Body of pancreas (tissue), 4 donors: ENCODE results near the gene ARHGEF11. TPM values are rescaled to one million over a fixed set of nuclear protein-coding genes. Genes with fewer than 3 reads are reported as not detected.

Experiments used
- ATAC-seq: fragments of 150-250 bp; one replicate; pipeline ENCODE4 v1.9.1; 2016
- DNase-seq, 4 donors: peaks; one replicate each; pipeline ENCODE4 v3.0.0-alpha.2; 2019
- H3K27ac ChIP-seq, 4 donors: fragments of 200-600 bp; sonication (generic); 1 replicate in 3 of 4; 2 replicates in 1 of 4; pipeline versions ENCODE4 v1.5.1 to v1.6.1; 2016 to 2019; ENCODE audit warnings: mild to moderate bottlenecking in 1 of 4, mixed read lengths in 1 of 4, moderate library complexity in 1 of 4
- H3K27me3 ChIP-seq, 2 donors: fragments of 200-600 bp; sonication (generic); one replicate each; pipeline ENCODE4 v1.6.0; 2016; ENCODE audit warnings: mild to moderate bottlenecking in 1 of 2
- H3K36me3 ChIP-seq, 2 donors: fragments of 200-600 bp; sonication (generic); replicated peaks in 1 of 2; 2 replicates each; pipeline ENCODE4 v1.5.1; 2016; ENCODE audit warnings: low read depth in 2 of 2; ENCODE audit not compliant: insufficient read depth in 1 of 2
- H3K4me1 ChIP-seq: fragments of 200-600 bp; sonication (generic); one replicate; pipeline ENCODE4 v1.6.0; 2016
- H3K4me3 ChIP-seq, 2 donors: fragments of 200-600 bp; sonication (generic); 1 replicate in 1 of 2; 2 replicates in 1 of 2; pipeline ENCODE4 v1.5.1; 2016 to 2019
- H3K9me3 ChIP-seq, 3 donors: fragments of 200-600 bp; sonication (generic); 1 replicate in 2 of 3; 2 replicates in 1 of 3; pipeline ENCODE4 v1.5.1; 2016
- POLR2A ChIP-seq, 3 donors: fragments of 450-650 bp; IDR thresholded peaks; one replicate each; pipeline ENCODE4 v1.6.1; 2016; ENCODE audit warnings: antibody characterized with exemption in 3 of 3, mild to moderate bottlenecking in 2 of 3
- WGBS, 2 donors: methylation state at CpG; one replicate each; pipeline ENCODE4 v1.1.5; 2017; 5-methylcytosine and 5-hydroxymethylcytosine counted together
- intact Hi-C: fragments of 100-400 bp; cut with DNase I; formaldehyde crosslinking; loops from one replicate; pipeline ENCODE4 v1.15.1; 2023
- total RNA-seq, 2 donors: library from RNA; depleted of rRNA; stranded (reverse); fragments of >200 nt; gene quantifications; one replicate each; pipeline ENCODE4 v1.1.0, GENCODE V29; 2016
- TF ChIP-seq, protein P1 (sequence below), 7 experiments: fragments of 450-650 bp in 4 of 7; fragments of 200-600 bp in 3 of 7; sonication (generic) in 3 of 7; IDR thresholded peaks; one replicate each; pipeline ENCODE4 v1.5.1; 2016 to 2019; ENCODE audit warnings: antibody characterized with exemption in 7 of 7

ARHGEF11 gene
- total RNA-seq, 2 donors from 2014 or later: 17.9 to 29.7 TPM

GRCh38 chr1:156931974-156932710 lies 113.4 kb downstream of the ARHGEF11 start:
- Histone ChIP-seq H3K4me1 (peaks cover 15% of the 10 kb centered on the region), H3K9me3 (no peaks in the 10 kb centered on the region), H3K27me3 (peaks cover 0 to 10% of the 10 kb centered on the region in 2 donors), H3K27ac (no peak overlapping the region), H3K4me3 (no peak overlapping the region), H3K36me3 (no peaks in the 10 kb centered on the region)
- DNase-seq (no peak), ATAC-seq (peak; percentile 16)
- WGBS, 2 donors: 34 to 50% methylated on average over 8 of the region's 8 CpGs
- intact Hi-C loops: no loop called here
- TF ChIP-seq, protein P1, sequence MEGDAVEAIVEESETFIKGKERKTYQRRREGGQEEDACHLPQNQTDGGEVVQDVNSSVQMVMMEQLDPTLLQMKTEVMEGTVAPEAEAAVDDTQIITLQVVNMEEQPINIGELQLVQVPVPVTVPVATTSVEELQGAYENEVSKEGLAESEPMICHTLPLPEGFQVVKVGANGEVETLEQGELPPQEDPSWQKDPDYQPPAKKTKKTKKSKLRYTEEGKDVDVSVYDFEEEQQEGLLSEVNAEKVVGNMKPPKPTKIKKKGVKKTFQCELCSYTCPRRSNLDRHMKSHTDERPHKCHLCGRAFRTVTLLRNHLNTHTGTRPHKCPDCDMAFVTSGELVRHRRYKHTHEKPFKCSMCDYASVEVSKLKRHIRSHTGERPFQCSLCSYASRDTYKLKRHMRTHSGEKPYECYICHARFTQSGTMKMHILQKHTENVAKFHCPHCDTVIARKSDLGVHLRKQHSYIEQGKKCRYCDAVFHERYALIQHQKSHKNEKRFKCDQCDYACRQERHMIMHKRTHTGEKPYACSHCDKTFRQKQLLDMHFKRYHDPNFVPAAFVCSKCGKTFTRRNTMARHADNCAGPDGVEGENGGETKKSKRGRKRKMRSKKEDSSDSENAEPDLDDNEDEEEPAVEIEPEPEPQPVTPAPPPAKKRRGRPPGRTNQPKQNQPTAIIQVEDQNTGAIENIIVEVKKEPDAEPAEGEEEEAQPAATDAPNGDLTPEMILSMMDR (IDR thresholded peaks at IDR 0.05): no peak
- no peak for TF ChIP-seq POLR2A (IDR thresholded peaks at IDR 0.05)

DNA sequence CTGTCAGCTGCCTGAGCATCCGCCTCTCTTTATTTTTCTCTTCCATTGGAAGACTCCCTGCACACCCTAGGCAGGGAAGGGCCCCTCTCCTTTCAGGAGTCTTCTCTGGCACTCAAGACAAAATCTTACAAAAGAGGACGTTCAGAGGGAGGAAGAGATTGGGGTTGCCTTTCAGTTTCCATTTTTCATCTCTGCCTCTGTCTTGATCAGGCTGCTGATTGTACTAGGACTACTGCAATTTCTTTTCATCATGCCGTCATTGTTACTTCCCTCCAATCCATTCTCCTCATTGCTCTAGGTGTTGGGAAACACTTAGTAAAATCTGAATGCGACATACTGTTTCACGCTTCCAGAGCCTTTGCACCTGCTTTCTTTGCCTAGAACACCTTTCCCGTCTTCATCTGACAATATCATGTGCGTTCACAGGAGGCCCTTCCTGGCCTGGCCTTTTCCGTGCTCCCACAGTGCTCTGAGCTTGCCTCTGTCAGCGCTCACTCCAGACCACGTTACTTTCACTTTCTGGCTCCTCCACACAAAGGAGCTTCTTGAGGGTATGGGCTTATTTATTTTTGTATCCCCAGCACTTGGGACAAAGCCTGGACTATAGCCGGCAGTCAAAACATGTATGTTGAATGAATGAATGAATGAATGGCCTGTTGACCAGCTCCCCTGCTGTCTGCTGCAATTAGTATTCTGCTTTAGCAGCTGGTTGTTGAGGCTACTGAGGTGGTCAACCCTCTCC lies 114.2 kb downstream of the ARHGEF11 start:
- no peaks in the 10 kb centered on the region for H3K9me3 ChIP-seq
- WGBS, 2 donors: 49 to 50% methylated on average over 11 of the region's 11 CpGs
- H3K4me1 ChIP-seq: peaks cover 15% of the 10 kb centered on the region
- ATAC-seq (no peak), DNase-seq (no peak)
- H3K36me3 ChIP-seq: no peaks in the 10 kb centered on the region
- no peak overlapping the region for H3K27ac ChIP-seq
- no peak overlapping the region for H3K4me3 ChIP-seq
- H3K27me3 ChIP-seq: peaks cover 0 to 11% of the 10 kb centered on the region in 2 donors
- TF ChIP-seq POLR2A (IDR thresholded peaks at IDR 0.05): no peak
- TF ChIP-seq, protein P1 (IDR thresholded peaks at IDR 0.05): no peak
- intact Hi-C loops: no loop called here

DNA sequence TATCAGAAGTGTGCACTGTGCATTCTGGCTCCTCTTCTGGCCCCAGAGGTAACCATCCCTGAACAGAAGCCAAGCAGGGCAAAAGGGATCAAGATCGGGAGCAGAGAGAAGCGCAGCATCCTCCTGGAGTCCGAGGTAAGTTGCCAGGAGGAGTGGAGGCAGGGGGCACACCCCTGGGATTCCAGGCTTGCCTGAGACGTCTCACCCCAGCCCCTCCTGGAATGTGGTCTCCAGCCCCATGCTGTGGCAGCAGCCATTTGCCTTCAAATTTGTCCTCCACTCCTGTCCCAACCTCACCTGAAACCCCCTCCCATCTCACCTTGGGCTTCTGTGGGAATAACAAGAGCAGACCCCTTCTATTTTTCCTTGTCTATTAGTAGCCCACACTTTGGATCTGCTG lies 115.1 kb downstream of the ARHGEF11 start:
- 25 to 35% methylated on average over 3 to 4 of the region's 4 CpGs for whole genome bisulfite sequencing, 2 donors
- Histone ChIP-seq H3K27me3 (peaks cover 0 to 11% of the 10 kb centered on the region in 2 donors), H3K27ac (no peak overlapping the region), H3K4me3 (no peak overlapping the region), H3K9me3 (no peaks in the 10 kb centered on the region), H3K4me1 (peaks cover 15% of the 10 kb centered on the region), H3K36me3 (no peaks in the 10 kb centered on the region)
- TF ChIP-seq, protein P1 (IDR thresholded peaks at IDR 0.05): no peak
- TF ChIP-seq POLR2A (IDR thresholded peaks at IDR 0.05): no peak
- ATAC-seq (no peak), DNase-seq (no peak)
- intact Hi-C loops: no loop called here

GRCh38 chr1:156929596-156930238 lies 115.8 kb downstream of the ARHGEF11 start:
- DNase-seq: no peak
- H3K27me3 ChIP-seq: peaks cover 0 to 16% of the 10 kb centered on the region in 2 donors

More at GRCh38 chr1:156929596-156930238, 115.8 kb downstream of the ARHGEF11 start:
- Histone ChIP-seq H3K9me3 (no peaks in the 10 kb centered on the region), H3K4me3 (no peak overlapping the region), H3K27ac (no peak overlapping the region), H3K4me1 (peaks cover 15% of the 10 kb centered on the region), H3K36me3 (no peaks in the 10 kb centered on the region)
- intact Hi-C loops: no loop called here
- 38 to 42% methylated on average over 3 to 6 of the region's 6 CpGs for WGBS, 2 donors
- no peak for ATAC-seq
- TF ChIP-seq, protein P1 (IDR thresholded peaks at IDR 0.05): no peak
- no peak for TF ChIP-seq POLR2A (IDR thresholded peaks at IDR 0.05)
